NT2/D1 (cell line): Measurements from ENCODE around the gene TRABD2B.

ENCODE experiments used
- SUZ12 ChIP-seq: IDR thresholded peaks from 2 replicates; pipeline ENCODE4 v1.6.1; 2011; ENCODE audit not compliant: insufficient read length, insufficient read depth; ENCODE audit errors: extremely low read depth
- YY1 ChIP-seq: IDR thresholded peaks from 2 replicates; pipeline ENCODE4 v1.6.1; 2011; ENCODE audit not compliant: insufficient read length, insufficient read depth
- ZNF274 ChIP-seq: IDR thresholded peaks from 2 replicates; pipeline ENCODE4 v1.6.1; 2011; ENCODE audit warnings: mild to moderate bottlenecking, low read depth, low read length

- no peak for TF ChIP-seq ZNF274
- no peak for TF ChIP-seq YY1
- no peak for TF ChIP-seq SUZ12
These were observed 12.2 kb downstream of the TRABD2B start for GRCh38 chr1:47985018-47985417.
